ENCODE measurements around the gene HIBCH. TPM values are rescaled to one million over a fixed set of nuclear protein-coding genes. Genes with fewer than 3 reads are reported as not detected.

The HIBCH gene
- total and polyA plus RNA-seq, 9 of the 15 experiments (the other 6 are each of a cell fraction or from before 2014, with no cell fraction given) = 17.0 to 65.4 (median 28.3) TPM

GRCh38 chr2:190357600-190357999 lies 38.0 kb upstream of the HIBCH start:
- 72% methylated on average over 2 of the region's 2 CpGs for WGBS (ENCODE audit: insufficient coverage, low coverage, missing lambda C conversion rate)
- CTCF ChIA-PET (ENCODE audit: low intra/inter-chr PET ratio) = no interaction called here
- TF ChIP-seq THRAP3 (IDR thresholded peaks at IDR 0.05; ENCODE audit: borderline replicate concordance) (no peak), FOXO4 (CRISPR knock-in tag; IDR thresholded peaks at IDR 0.05) (no peak), ARID4B (CRISPR knock-in tag; IDR thresholded peaks at IDR 0.05) (no peak), PHTF2 (CRISPR knock-in tag; IDR thresholded peaks at IDR 0.05) (no peak), NCOR1 (IDR thresholded peaks at IDR 0.05) (no peak), ZNF586 (CRISPR knock-in tag; conservative IDR thresholded peaks at IDR 0.05) (no peak), RFX1 (IDR thresholded peaks at IDR 0.05) (no peak), NKRF (IDR thresholded peaks at IDR 0.05; ENCODE audit: borderline replicate concordance) (no peak), ZNF444 (CRISPR knock-in tag; IDR thresholded peaks at IDR 0.05) (no peak), BCL6 (CRISPR knock-in tag; IDR thresholded peaks at IDR 0.05) (no peak), PRDM10 (IDR thresholded peaks at IDR 0.05; ENCODE audit: partially characterized antibody) (no peak)

More at GRCh38 chr2:190357600-190357999, 38.0 kb upstream of the HIBCH start:
- no peaks in the 10 kb centered on the region for H3K9me1 ChIP-seq (ENCODE audit: control insufficient read depth, insufficient read depth, low read length)
- no peaks in the 10 kb centered on the region for H3K36me3 ChIP-seq (ENCODE audit: control insufficient read depth, insufficient read depth, low read length)
- no peaks in the 10 kb centered on the region for H3K79me2 ChIP-seq (ENCODE audit: control insufficient read depth, insufficient read depth, low read length)
- in situ Hi-C loops (cut with MboI) (no loop called here), intact Hi-C loops (cut with micrococcal nuclease) (no loop called here)
- H3K4me3 ChIP-seq = no peak overlapping the region
- ATAC-seq (no peak), DNase-seq (ENCODE audit: extremely low read depth in 1 of 4, low spot score in 3 of 4) (no peak), FAIRE-seq (no peak)
- H3K9me3 ChIP-seq (replicated peaks; ENCODE audit: control insufficient read depth, insufficient read depth, low read depth, low read length) = no peaks in the 10 kb centered on the region
- H4K20me1 ChIP-seq (replicated peaks; ENCODE audit: control insufficient read depth, insufficient read depth, low read length) = no peaks in the 10 kb centered on the region
- no peak overlapping the region for H2AFZ ChIP-seq (ENCODE audit: low read depth, low read length)
- H3K4me1 ChIP-seq (replicated peaks in 1 of 2; ENCODE audit: control insufficient read depth in 2 of 2, insufficient read depth in 2 of 2, low read length in 2 of 2) = peaks cover 3 to 38% of the 10 kb centered on the region in 2 experiments; a peak in 4 of 5 replicates
- BruUV-seq (replicated peaks) = no TSS peak
- POLR2A ChIA-PET = interaction anchor here (1.1 kb wide), 1 partner anchor 13 kb away, joined by 3 read pairs; no protein-coding TSS in a partner anchor
- no peaks in the 10 kb centered on the region for H3K27me3 ChIP-seq (ENCODE audit: control insufficient read depth in 2 of 2, insufficient read depth in 2 of 2, low read length in 2 of 2)
- no peak overlapping the region for H3K9ac ChIP-seq (ENCODE audit: insufficient read depth in 1 of 2, low read depth in 2 of 2, low read length in 2 of 2)
- no peak overlapping the region for H3K27ac ChIP-seq (ENCODE audit: extremely low read depth, low read depth, low read length)
- H3K4me2 ChIP-seq (ENCODE audit: insufficient read depth, low read length) = no peak overlapping the region

Measured in K562 (cell line).